ENCODE results near the gene KCTD1. TPM values are rescaled to one million over a fixed set of nuclear protein-coding genes. Genes with fewer than 3 reads are reported as not detected.

The KCTD1 gene
- total RNA-seq, 6 experiments from 2014 or later = 2.9 to 6.8 (median 4.8) TPM

DNA sequence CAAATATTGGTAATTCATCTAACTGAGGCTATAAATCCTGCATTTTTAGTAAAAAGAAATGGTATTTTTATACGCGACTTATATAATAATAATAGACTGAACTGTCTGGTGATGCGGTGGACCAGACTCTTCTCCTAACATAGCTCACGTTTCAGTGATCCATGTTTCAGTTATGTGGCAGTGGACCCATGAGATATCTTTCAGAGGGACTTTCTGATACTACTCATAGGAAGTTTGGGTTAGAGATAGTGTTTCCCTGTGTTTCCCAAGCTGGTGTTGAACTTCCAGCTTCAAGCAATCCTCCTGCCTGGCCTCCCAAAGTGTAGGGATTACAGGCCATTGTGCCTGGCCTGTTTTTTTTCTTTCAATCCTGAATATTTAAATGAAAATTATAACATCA is 59.2 kb downstream of the KCTD1 start:
- no peaks in the 10 kb centered on the region for H3K27me3 ChIP-seq
- intact Hi-C loops (cut with DNase I) = loop anchor here in 1 of 2 donors (10.0 kb wide), 1 partner anchor 56 kb away; the partner anchor contains the start of gene KCTD1
- H3K9me3 ChIP-seq = no peaks in the 10 kb centered on the region
- 97% methylated on average over 4 of the region's 4 CpGs for whole genome bisulfite sequencing (ENCODE audit: insufficient coverage, low coverage, low lambda C conversion rate, missing lambda C conversion rate)
- ATAC-seq = no peak
- H3K27ac ChIP-seq = no peak overlapping the region
- no peaks in the 10 kb centered on the region for H3K36me3 ChIP-seq
- TF ChIP-seq CTCF (IDR thresholded peaks at IDR 0.05) (no peak), POLR2A (IDR thresholded peaks at IDR 0.05) (no peak)
- H3K4me3 ChIP-seq = no peak overlapping the region
- no peak for DNase-seq
- H3K4me1 ChIP-seq = no peaks in the 10 kb centered on the region

GRCh38 chr18:26488417-26489009 is 59.8 kb downstream of the KCTD1 start:
- Histone ChIP-seq H3K27ac (no peak overlapping the region), H3K4me3 (no peak overlapping the region), H3K9me3 (no peaks in the 10 kb centered on the region), H3K36me3 (no peaks in the 10 kb centered on the region), H3K4me1 (no peaks in the 10 kb centered on the region), H3K27me3 (no peaks in the 10 kb centered on the region)
- DNase-seq (no peak), ATAC-seq (no peak)
- intact Hi-C loops (cut with DNase I) = loop anchor here in 1 of 2 donors (10.0 kb wide), 1 partner anchor 56 kb away; the partner anchor contains the start of gene KCTD1
- TF ChIP-seq POLR2A (IDR thresholded peaks at IDR 0.05) (no peak), CTCF (IDR thresholded peaks at IDR 0.05) (no peak)
- WGBS (ENCODE audit: insufficient coverage, low coverage, low lambda C conversion rate, missing lambda C conversion rate) = 68% methylated on average over 11 of the region's 11 CpGs

DNA sequence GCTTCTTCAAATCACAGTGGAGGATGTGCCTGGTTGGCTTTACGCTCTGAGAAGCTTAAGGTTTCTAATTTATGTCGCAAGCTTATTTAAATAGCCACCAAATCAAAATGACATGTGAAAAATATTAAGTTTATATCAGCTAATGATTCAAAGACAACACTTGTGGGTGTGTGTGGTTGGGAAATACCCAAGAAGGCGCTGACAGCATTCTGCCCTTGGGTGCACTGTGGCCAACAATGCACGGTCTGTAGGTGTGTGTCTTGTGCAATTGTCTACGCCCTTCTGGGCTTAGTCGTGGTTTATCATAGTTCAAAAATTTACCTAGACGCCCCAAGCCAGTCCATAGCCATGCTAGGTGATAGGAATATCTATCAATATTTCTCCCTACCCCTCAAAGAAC is 60.9 kb downstream of the KCTD1 start:
- 58% methylated on average over 7 of the region's 7 CpGs for WGBS (ENCODE audit: insufficient coverage, low coverage, low lambda C conversion rate, missing lambda C conversion rate)
- TF ChIP-seq POLR2A (IDR thresholded peaks at IDR 0.05) (no peak), CTCF (IDR thresholded peaks at IDR 0.05) (no peak)
- no peak overlapping the region for H3K4me3 ChIP-seq
- no peaks in the 10 kb centered on the region for H3K27me3 ChIP-seq
- no peaks in the 10 kb centered on the region for H3K4me1 ChIP-seq
- no peak overlapping the region for H3K27ac ChIP-seq
- no peaks in the 10 kb centered on the region for H3K9me3 ChIP-seq
- ATAC-seq (peak in 1 of 4 donors; percentile 38), DNase-seq (no peak)
- no peaks in the 10 kb centered on the region for H3K36me3 ChIP-seq
- intact Hi-C loops (cut with DNase I) = loop anchor here in 1 of 2 donors (10.0 kb wide), 1 partner anchor 57 kb away; the partner anchor contains the start of gene KCTD1

DNA sequence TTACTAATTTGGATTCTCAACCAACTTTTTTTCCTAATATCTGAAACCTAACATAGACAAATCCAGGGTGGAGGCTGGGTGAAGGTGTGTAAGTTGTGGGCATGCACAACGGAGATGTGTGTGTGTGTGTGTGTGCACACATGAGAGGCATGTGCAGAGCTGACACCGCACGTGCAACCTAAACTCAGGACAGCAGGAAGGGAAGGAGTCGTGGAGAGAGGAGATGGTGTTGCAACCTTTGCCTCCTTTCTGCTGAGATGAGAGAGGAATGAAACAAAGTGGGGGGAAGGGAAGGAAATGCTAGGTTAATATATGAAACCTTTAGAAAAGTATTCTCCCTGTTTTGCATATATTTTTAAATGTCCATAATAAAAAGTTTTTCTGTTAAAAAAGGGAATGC is 64.7 kb downstream of the KCTD1 start:
- H3K27ac ChIP-seq = no peak overlapping the region
- no peaks in the 10 kb centered on the region for H3K4me1 ChIP-seq
- WGBS (ENCODE audit: insufficient coverage, low coverage, low lambda C conversion rate, missing lambda C conversion rate) = 83% methylated on average over 4 of the region's 4 CpGs
- intact Hi-C loops (cut with DNase I) = loop anchor here in 1 of 2 donors (10.0 kb wide), 1 partner anchor 61 kb away; the partner anchor contains the start of gene KCTD1
- TF ChIP-seq CTCF (IDR thresholded peaks at IDR 0.05) (no peak), POLR2A (IDR thresholded peaks at IDR 0.05) (no peak)
- H3K36me3 ChIP-seq = no peaks in the 10 kb centered on the region
- H3K4me3 ChIP-seq = no peak overlapping the region
- ATAC-seq (no peak), DNase-seq (no peak)
- H3K27me3 ChIP-seq = no peaks in the 10 kb centered on the region
- no peaks in the 10 kb centered on the region for H3K9me3 ChIP-seq
